HG02852 (cell line): ENCODE results near the gene LYRM9.
"Not testable (repeated sequence)": the region's sequence is repeated elsewhere in the genome, so short reads cannot be mapped to it uniquely, and the experiment has no call there.

Experiments
- ATAC-seq: cut with Tn5 transposase; IDR thresholded peaks from one replicate; pipeline ENCODE4 v1.9.1; 2021; ENCODE audit warnings: mild to moderate bottlenecking, moderate library complexity; ENCODE audit not compliant: unreplicated experiment

LYRM9 gene

GRCh38 chr17:27906623-27907022 lies 13.5 kb upstream of the LYRM9 start:
- ATAC-seq, result no peak

GRCh38 chr17:27906226-27906580 lies 13.0 kb upstream of the LYRM9 start:
- no peak for ATAC-seq

GRCh38 chr17:27905447-27906225 lies 12.5 kb upstream of the LYRM9 start:
- ATAC-seq, result no peak

- ATAC-seq, result no peak
Observed at GRCh38 chr17:27904534-27905446, 11.6 kb upstream of the LYRM9 start.

- ATAC-seq, result no peak
Observed at GRCh38 chr17:27904114-27904513, 10.9 kb upstream of the LYRM9 start.

- no peak for ATAC-seq
Observed at GRCh38 chr17:27899525-27899924, 6.4 kb upstream of the LYRM9 start.

GRCh38 chr17:27898096-27898495 lies 4.9 kb upstream of the LYRM9 start:
- ATAC-seq, result no peak

GRCh38 chr17:27896701-27897100 lies 3.5 kb upstream of the LYRM9 start:
- no peak for ATAC-seq

GRCh38 chr17:27895940-27896535 lies 2.9 kb upstream of the LYRM9 start:
- no peak for ATAC-seq

GRCh38 chr17:27895123-27895895 lies 2.1 kb upstream of the LYRM9 start:
- no peak for ATAC-seq

- ATAC-seq, result no peak
Observed at GRCh38 chr17:27893841-27894503, 807 bp upstream of the LYRM9 start.

- ATAC-seq, result no peak
Observed at GRCh38 chr17:27892542-27892865, 661 bp downstream of the LYRM9 start.

- no peak for ATAC-seq
Observed at GRCh38 chr17:27891841-27892240, 1.3 kb downstream of the LYRM9 start.

- ATAC-seq, result no peak
Observed at GRCh38 chr17:27889711-27890251, 3.4 kb downstream of the LYRM9 start.

GRCh38 chr17:27888945-27889344 lies 4.2 kb downstream of the LYRM9 start:
- no peak for ATAC-seq

GRCh38 chr17:27888067-27888466 lies 5.1 kb downstream of the LYRM9 start:
- ATAC-seq, result no peak

GRCh38 chr17:27886348-27886906 lies 6.7 kb downstream of the LYRM9 start:
- ATAC-seq, result not testable (repeated sequence)

- ATAC-seq, result no peak
Observed at GRCh38 chr17:27882162-27882840, 10.9 kb downstream of the LYRM9 start.

GRCh38 chr17:27879987-27880608 lies 13.1 kb downstream of the LYRM9 start:
- peak; percentile 70 for ATAC-seq
